A549 (cell line): Measurements from ENCODE around the gene E2F6. TPM values are rescaled to one million over a fixed set of nuclear protein-coding genes. Genes with fewer than 3 reads are reported as not detected.

Source experiments
- ATAC-seq, 2 experiments: fragments of 200-7000 bp in 1 of 2; fragments of >200 bp in 1 of 2; cut with Nextera tagmentation in 1 of 2; cut with Tn5 transposase in 1 of 2; 3 replicates each; pipeline versions ENCODE4 v1.8.0 to v1.9.1; 2018 to 2020; ENCODE audit warnings: mild to moderate bottlenecking in 1 of 2, moderate library complexity in 1 of 2
- CTCF ChIA-PET: fragments of 300-600 bp; sonication (Branson Sonifier 250); formaldehyde crosslinking; extraction: SDS; loops from one replicate; lab custom pipeline; 2021; ENCODE audit warnings: antibody characterized with exemption, inconsistent platforms; lab: Yijun Ruan, JAX
- POLR2A ChIA-PET: fragments of 350-600 bp; formaldehyde crosslinking; extraction: SDS; loops from one replicate; lab custom pipeline; 2021; ENCODE audit warnings: antibody characterized with exemption, inconsistent platforms; lab: Yijun Ruan, JAX
- DNase-seq, 2 experiments: peaks; one replicate each; pipeline versions ENCODE4 v3.0.0 to v3.0.0-alpha.2; 2011 to 2016; ENCODE audit warnings: low read depth in 1 of 2, low spot score in 1 of 2
- FAIRE-seq: peaks from 2 replicates; lab custom pipeline; 2011; peaks lifted over from hg19 to GRCh38; lab: Jason Lieb, UNC
- H3K27ac ChIP-seq, 2 experiments: fragments of >200 bp; sonication (Bioruptor Twin); formaldehyde crosslinking; 3 replicates each; pipeline ENCODE4 v1.5.1; 2016 to 2017
- H3K4me1 ChIP-seq: fragments of >200 bp; sonication (Bioruptor Twin); formaldehyde crosslinking; 3 replicates; pipeline ENCODE4 v1.6.1; 2016
- H3K4me2 ChIP-seq: fragments of >200 bp; sonication (Bioruptor Twin); formaldehyde crosslinking; 3 replicates; pipeline ENCODE4 v1.6.1; 2016
- H3K4me3 ChIP-seq: fragments of >200 bp; sonication (Bioruptor Twin); formaldehyde crosslinking; 3 replicates; pipeline ENCODE4 v1.5.1; 2016
- H3K9me3 ChIP-seq: fragments of >200 bp; sonication (Bioruptor Twin); formaldehyde crosslinking; 3 replicates; pipeline ENCODE4 v1.6.1; 2016
- CEBPB ChIP-seq, 2 experiments: fragments of >200 bp in 1 of 2; sonication (Bioruptor Twin) in 1 of 2; formaldehyde crosslinking in 1 of 2; IDR thresholded peaks; 2 replicates each; pipeline ENCODE4 v1.6.1; 2012 to 2016
- FOSB ChIP-seq: fragments of 250-450 bp; sonication (Bioruptor Pico); IDR thresholded peaks from 2 replicates; pipeline ENCODE4 v1.5.0; 2020; ENCODE audit warnings: mild to moderate bottlenecking, moderate library complexity
- FOSL2 ChIP-seq, 2 experiments: fragments of 450-650 bp in 1 of 2; fragments of >200 bp in 1 of 2; sonication (Bioruptor Twin) in 1 of 2; formaldehyde crosslinking; IDR thresholded peaks; 2 replicates each; pipeline versions ENCODE4 v1.5.0 to v1.6.1; 2016 to 2020; ENCODE audit warnings: mild to moderate bottlenecking in 1 of 2, moderate library complexity in 1 of 2
- HES2 ChIP-seq: fragments of >200 bp; sonication (Bioruptor Twin); formaldehyde crosslinking; IDR thresholded peaks from 2 replicates; pipeline ENCODE4 v1.6.1; 2016
- HEYL ChIP-seq: fragments of 250-450 bp; sonication (Bioruptor Pico); IDR thresholded peaks from 2 replicates; pipeline ENCODE4 v1.8.0; 2021; ENCODE audit warnings: mild to moderate bottlenecking, moderate library complexity
- HMGXB4 ChIP-seq: fragments of 250-450 bp; sonication (Bioruptor Pico); IDR thresholded peaks from 2 replicates; pipeline ENCODE4 v1.5.0; 2021; ENCODE audit warnings: mild to moderate bottlenecking, moderate library complexity, borderline replicate concordance
- HOXB13 ChIP-seq: fragments of 250-450 bp; sonication (Bioruptor Pico); IDR thresholded peaks from 2 replicates; pipeline ENCODE4 v1.5.0; 2020; ENCODE audit warnings: low read depth, mild to moderate bottlenecking, moderate library complexity
- JUN ChIP-seq, 2 experiments: fragments of >200 bp; sonication (Bioruptor Twin); formaldehyde crosslinking; IDR thresholded peaks; 2 replicates in 1 of 2; 3 replicates in 1 of 2; pipeline ENCODE4 v1.6.1; 2016 to 2017
- MAFK ChIP-seq: fragments of 450-650 bp; IDR thresholded peaks from 2 replicates; pipeline ENCODE4 v1.6.1; 2014; ENCODE audit not compliant: partially characterized antibody
- MAZ ChIP-seq: fragments of 150-350 bp; IDR thresholded peaks from 2 replicates; pipeline ENCODE4 v1.6.1; 2014; ENCODE audit warnings: antibody characterized with exemption, low read depth, low read length, borderline replicate concordance
- POLR2AphosphoS2 ChIP-seq: conservative IDR thresholded peaks from 2 replicates; pipeline ENCODE4 v1.6.1; 2012; ENCODE audit warnings: low read length, improper control_type of control experiment, inconsistent platforms
- RAD21 ChIP-seq, 2 experiments: fragments of >200 bp in 1 of 2; sonication (Bioruptor Twin) in 1 of 2; formaldehyde crosslinking in 1 of 2; IDR thresholded peaks in 1 of 2; conservative IDR thresholded peaks in 1 of 2; 2 replicates in 1 of 2; 3 replicates in 1 of 2; pipeline ENCODE4 v1.6.1; 2012 to 2018; ENCODE audit warnings: inconsistent platforms in 1 of 2
- RCOR1 ChIP-seq: fragments of 150-350 bp; IDR thresholded peaks from 2 replicates; pipeline ENCODE4 v1.6.1; 2014; ENCODE audit warnings: antibody characterized with exemption, low read length, low read depth
- SMC3 ChIP-seq: fragments of >200 bp; sonication (Bioruptor Twin); formaldehyde crosslinking; IDR thresholded peaks from 3 replicates; pipeline ENCODE4 v1.6.1; 2018; ENCODE audit warnings: inconsistent platforms
- ZC3H11A ChIP-seq: fragments of 450-650 bp; IDR thresholded peaks from 2 replicates; pipeline ENCODE4 v1.6.1; 2014; ENCODE audit warnings: antibody characterized with exemption, mild to moderate bottlenecking
- WGBS: methylation state at CpG from one replicate; pipeline ENCODE4 v1.1.6; 2017; ENCODE audit errors: missing lambda C conversion rate; 5-methylcytosine and 5-hydroxymethylcytosine counted together
- polyA plus RNA-seq, 4 experiments: library from polyadenylated mRNA; depleted of rRNA in 3 of 4; stranded (reverse); fragments of >200 nt; fragmentation: RNase III in 1 of 4; extraction: RNeasy Plus Mini Kit Qiagen cat#74134 plus additional on column Dnase treatment in 1 of 4; gene quantifications; 2 replicates in 3 of 4; 3 replicates in 1 of 4; pipeline ENCODE4 v1.2.3, GENCODE V29; 2011 to 2017
- TF ChIP-seq, protein P1 (sequence below): IDR thresholded peaks from 2 replicates; pipeline ENCODE4 v1.6.1; 2012
- TF ChIP-seq, protein P2 (sequence below): fragments of >200 bp; sonication (Bioruptor Twin); formaldehyde crosslinking; IDR thresholded peaks from 3 replicates; pipeline ENCODE4 v1.5.1; 2016

Gene E2F6
- polyA plus RNA-seq, 2 of the 4 experiments (the other 2 are of a cell fraction), result 34.3 to 41.7 TPM

GRCh38 chr2:11454824-11455223 is 11.1 kb downstream of the E2F6 start:
- H3K4me2 ChIP-seq, result no peak overlapping the region
- CTCF ChIA-PET, result no interaction called here
- FAIRE-seq, result no peak
- peaks cover 3% of the 10 kb centered on the region; the same call in 1 of the 3 replicates for H3K4me1 ChIP-seq
- H3K4me3 ChIP-seq, result no peak overlapping the region
- ATAC-seq, result no peak
- H3K27ac ChIP-seq, result no peak overlapping the region
- TF ChIP-seq HES2, result no peak
- TF ChIP-seq CEBPB (IDR thresholded peaks at IDR 0.05), result peak in 1 of 2 experiments; percentile 57; a peak in 2 of 4 replicates
- TF ChIP-seq, all 56 proteins: peak for 1
- DNase-seq, result no peak
- no peaks in the 10 kb centered on the region for H3K9me3 ChIP-seq
- POLR2A ChIA-PET, result no interaction called here
- 91% methylated on average over 6 of the region's 6 CpGs for WGBS

DNA sequence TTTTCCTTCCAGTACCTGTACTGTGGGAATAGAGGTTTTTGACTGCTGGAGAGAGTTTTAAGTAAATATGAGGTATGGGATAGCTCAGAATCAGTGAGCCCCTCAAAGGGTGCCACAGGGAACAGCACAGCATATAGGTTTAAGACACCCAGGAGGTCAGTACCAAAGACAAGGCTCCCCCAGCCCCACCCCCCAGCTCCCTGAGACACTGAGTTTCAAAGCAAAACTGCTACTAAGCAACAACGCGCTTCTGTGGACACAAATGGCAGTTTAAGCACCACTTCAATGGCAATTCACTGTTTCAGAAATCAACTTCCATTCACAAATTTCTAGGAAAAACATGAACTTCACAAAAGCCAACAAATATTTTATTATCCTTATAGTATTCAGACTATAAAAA is 15.2 kb downstream of the E2F6 start:
- no peaks in the 10 kb centered on the region for H3K9me3 ChIP-seq
- WGBS, result 98% methylated on average over 2 of the region's 2 CpGs
- no peak for ATAC-seq
- TF ChIP-seq FOSL2 (IDR thresholded peaks at IDR 0.05), result no peak
- no peak for TF ChIP-seq FOSL2 (CRISPR knock-in tag; IDR thresholded peaks at IDR 0.05)
- TF ChIP-seq FOSB, result no peak
- TF ChIP-seq POLR2AphosphoS2, result no peak
- no peak for TF ChIP-seq RCOR1
- TF ChIP-seq MAZ, result no peak
- TF ChIP-seq HMGXB4 (CRISPR knock-in tag), result no peak
- TF ChIP-seq, protein P1, sequence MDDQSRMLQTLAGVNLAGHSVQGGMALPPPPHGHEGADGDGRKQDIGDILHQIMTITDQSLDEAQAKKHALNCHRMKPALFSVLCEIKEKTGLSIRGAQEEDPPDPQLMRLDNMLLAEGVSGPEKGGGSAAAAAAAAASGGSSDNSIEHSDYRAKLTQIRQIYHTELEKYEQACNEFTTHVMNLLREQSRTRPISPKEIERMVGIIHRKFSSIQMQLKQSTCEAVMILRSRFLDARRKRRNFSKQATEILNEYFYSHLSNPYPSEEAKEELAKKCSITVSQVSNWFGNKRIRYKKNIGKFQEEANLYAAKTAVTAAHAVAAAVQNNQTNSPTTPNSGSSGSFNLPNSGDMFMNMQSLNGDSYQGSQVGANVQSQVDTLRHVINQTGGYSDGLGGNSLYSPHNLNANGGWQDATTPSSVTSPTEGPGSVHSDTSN, result no peak
- TF ChIP-seq, all 56 proteins: peak for 0
- Histone ChIP-seq H3K4me3 (no peak overlapping the region), H3K4me2 (no peak overlapping the region), H3K27ac (no peak overlapping the region), H3K4me1 (no peaks in the 10 kb centered on the region)
- ChIA-PET POLR2A (no interaction called here), CTCF (interaction anchor here (1.1 to 7.9 kb wide), 4 partner anchors 9 to 618 kb away, joined by 3 to 116 read pairs (median 34); a partner anchor contains a TSS)
- FAIRE-seq, result no peak
- no peak for DNase-seq

DNA sequence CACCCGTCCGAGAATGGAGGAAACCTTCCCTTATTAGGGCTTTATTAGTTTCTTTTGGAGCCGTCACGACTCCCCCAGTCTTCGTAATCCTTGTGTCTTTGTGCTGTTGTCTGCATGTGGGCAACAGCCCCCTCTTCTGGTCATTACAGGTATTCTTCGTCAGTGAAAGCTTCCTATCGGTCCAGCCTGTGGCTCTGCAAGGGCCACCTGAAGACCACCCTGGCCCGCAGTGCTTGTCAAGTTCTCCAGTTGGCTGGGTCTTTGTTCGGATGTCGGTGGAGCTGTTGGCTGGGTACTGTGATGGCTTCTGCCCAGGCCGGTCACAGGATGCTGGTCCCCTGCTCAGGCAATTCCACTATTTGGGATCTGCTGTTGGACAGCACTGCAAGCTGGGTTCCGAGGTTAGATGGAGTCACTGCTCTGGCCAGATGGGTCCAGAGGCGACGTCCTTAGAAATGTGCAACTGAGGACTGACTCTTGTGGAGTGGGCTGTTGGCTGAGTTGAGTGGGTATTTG is 19.2 kb downstream of the E2F6 start:
- DNase-seq (peak; percentile 58 to 73), FAIRE-seq (no peak), ATAC-seq (peak; percentile 87 to 88)
- H3K4me2 ChIP-seq, result no peak overlapping the region
- no peak overlapping the region for H3K4me3 ChIP-seq
- peaks cover 16% of the 10 kb centered on the region for H3K9me3 ChIP-seq
- no peak overlapping the region for H3K27ac ChIP-seq
- 0 out of 2 replicates have a peak, but pooled peaks have one; percentile 1 for TF ChIP-seq ZC3H11A
- TF ChIP-seq JUN (IDR thresholded peaks at IDR 0.05), result 0 out of 5 replicates have a peak, but pooled peaks of 1 of the 2 experiments have one; percentile 34
- TF ChIP-seq MAFK, result no peak
- TF ChIP-seq, protein P2, sequence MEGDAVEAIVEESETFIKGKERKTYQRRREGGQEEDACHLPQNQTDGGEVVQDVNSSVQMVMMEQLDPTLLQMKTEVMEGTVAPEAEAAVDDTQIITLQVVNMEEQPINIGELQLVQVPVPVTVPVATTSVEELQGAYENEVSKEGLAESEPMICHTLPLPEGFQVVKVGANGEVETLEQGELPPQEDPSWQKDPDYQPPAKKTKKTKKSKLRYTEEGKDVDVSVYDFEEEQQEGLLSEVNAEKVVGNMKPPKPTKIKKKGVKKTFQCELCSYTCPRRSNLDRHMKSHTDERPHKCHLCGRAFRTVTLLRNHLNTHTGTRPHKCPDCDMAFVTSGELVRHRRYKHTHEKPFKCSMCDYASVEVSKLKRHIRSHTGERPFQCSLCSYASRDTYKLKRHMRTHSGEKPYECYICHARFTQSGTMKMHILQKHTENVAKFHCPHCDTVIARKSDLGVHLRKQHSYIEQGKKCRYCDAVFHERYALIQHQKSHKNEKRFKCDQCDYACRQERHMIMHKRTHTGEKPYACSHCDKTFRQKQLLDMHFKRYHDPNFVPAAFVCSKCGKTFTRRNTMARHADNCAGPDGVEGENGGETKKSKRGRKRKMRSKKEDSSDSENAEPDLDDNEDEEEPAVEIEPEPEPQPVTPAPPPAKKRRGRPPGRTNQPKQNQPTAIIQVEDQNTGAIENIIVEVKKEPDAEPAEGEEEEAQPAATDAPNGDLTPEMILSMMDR, result peak; percentile 95
- TF ChIP-seq HEYL (CRISPR knock-in tag), result no peak
- TF ChIP-seq SMC3, result peak; percentile 82
- no peak for TF ChIP-seq HMGXB4 (CRISPR knock-in tag)
- TF ChIP-seq RAD21 (conservative IDR thresholded peaks at IDR 0.05 in 1 of 2, IDR thresholded peaks at IDR 0.05 in 1 of 2), result peak; percentile 89 to 91
- TF ChIP-seq HOXB13 (CRISPR knock-in tag), result no peak
- WGBS, result 58% methylated on average over 12 of the region's 14 CpGs
- no peaks in the 10 kb centered on the region for H3K4me1 ChIP-seq
- CTCF ChIA-PET, result interaction anchor here (0.6 to 7.9 kb wide), 58 partner anchors 9 to 656 kb away, joined by 3 to 116 read pairs (median 4); partner anchors contain the start of genes E2F6 and ROCK2
- POLR2A ChIA-PET, result interaction anchor here (2.1 kb wide), 1 partner anchor 314 kb away, joined by 6 read pairs; a partner anchor contains a TSS
